ENCODE results near the gene DOCK8.

Gene DOCK8

DNA sequence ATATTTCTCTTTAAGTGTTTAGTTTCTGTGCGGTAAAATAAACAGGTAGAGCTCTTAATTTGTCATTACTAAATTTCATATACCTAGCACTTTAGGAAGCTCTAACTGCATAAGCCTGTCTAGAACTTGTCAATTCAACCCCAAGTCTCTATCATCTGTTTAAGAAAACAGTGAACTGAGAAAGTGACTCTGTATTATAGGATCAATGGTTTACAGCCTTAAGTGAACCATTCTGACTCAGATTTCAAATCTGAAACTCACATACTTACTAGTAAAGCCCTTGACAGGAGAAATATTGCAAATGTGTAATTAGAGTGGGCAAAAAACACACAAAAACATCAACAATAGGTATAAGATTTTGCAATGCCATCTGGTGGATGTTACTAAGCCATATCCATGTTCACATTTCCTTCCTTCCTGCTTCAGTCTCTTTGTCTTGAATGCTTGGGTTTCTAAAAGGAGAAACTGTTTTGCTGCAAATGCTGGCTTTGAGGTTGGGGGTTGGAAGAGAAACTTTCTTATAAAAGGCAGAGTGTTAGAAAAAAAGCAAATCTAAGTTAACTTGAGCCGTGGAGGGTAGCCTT, 101.8 kb downstream of the DOCK8 start:
- DNase-seq: no peak

DNA sequence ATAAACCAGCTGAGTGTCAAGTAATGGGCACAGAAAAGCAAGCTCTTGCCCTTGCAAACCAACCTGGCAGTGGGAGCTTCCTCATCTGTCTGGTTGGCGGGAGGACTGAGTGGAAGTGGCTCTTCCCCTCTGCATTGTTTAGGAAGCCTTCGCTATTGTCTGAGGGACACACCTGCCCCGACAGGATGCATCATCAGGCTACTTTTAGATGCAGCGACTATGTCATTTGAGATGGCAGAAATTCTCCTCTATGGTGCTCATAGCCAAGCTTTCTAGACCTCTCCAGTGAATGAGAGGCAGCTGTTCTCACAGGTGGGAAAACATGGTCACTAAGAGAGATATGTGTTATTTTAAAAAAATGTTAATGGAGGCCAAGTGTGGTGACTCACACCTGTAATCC, 104.0 kb downstream of the DOCK8 start:
- DNase-seq: no peak

DNA sequence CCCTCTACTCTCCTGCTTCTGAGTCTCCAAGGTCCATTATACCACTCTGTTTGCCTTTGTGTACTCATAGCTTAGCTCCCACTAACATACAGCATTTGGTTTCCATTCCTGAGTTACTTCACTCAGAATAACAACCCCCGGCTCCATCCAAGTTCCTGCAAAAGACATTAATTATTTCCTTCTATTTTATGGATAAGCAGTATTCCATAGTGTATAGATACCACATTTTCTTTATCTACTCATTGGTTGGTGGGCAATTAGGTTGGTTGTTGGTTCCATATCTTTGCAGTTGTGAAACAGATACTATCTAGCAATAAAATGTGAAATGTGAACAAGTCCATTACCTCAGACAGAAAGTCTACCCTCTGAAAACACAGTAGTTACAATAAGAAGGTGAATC, 110.3 kb downstream of the DOCK8 start:
- DNase-seq: no peak

DNA sequence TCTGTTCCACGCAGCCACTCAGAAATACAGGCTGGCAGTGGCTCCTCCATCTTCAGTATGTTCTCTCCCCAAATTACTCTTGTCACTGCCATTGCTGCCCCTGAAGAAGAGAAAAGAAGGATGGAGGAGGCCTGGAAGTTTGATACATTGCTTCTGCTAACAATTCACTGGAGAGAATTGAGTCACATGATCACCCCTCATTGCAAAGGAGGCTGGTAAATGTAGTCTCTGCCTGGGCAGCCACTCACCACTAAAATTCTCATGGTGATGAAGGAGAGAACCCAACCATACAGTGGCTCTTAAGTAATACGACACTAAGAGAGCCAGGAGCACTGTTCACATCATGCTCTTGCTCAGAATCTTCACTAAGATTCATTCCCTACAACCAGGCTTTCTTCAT, 112.0 kb downstream of the DOCK8 start:
- no peak for DNase-seq

DNA sequence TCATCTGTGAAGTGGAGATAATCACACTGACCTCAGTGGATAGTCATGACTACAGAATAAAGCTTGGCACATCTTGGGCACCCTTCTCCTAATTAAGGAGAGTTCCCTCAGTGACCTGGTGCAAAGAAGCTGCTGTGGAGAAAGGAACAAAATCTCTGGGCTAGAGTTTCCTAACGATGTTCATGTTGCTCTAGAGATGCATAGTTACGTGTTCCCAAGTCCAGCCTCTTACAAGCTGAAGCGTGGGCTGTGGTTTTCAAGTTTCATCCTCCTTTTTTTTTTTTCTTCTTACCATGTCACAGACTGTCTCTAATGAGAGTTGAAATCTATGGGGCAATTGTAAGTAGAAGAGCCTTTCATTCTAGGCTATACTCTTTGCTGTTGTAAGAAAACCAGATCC, 113.8 kb downstream of the DOCK8 start:
- DNase-seq: no peak

DNA sequence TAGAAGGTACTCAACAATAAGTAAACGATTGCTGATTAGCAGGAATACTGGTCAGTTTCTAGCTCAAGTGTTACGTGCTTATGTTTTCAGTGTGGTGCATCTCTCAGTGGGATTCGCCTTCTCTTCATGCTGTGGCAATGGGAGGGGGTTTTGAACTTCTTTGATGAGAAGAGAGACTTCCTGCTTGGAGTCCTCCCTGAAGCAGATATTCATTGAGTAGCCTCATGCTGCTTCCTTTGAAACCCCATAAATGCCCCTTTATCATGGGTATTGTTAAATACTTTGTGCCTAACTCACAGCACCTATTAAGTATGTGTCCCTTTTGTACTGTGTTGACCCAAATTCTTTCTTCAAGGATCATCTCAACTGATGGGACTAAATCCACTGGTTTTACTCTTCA, 116.5 kb downstream of the DOCK8 start:
- no peak for DNase-seq

DNA sequence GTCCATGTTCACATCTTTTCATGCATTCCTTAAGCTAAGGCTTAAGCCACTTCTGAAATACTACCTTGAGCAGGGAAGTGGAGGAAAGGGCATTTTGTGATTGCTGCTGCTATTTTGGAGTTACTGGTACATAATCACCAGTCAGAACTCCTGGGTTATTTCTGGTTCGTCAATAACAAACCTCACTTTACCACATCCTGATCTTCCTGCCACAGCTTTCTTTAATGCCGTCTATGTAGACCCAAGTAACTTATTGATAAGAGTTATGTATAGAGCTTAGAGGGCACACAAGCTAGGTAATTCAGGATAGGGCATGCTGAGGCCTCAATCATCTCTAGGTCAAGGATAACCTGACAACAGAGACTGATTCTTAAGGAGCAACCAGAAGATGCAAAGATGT, 120.7 kb downstream of the DOCK8 start:
- no peak for DNase-seq

DNA sequence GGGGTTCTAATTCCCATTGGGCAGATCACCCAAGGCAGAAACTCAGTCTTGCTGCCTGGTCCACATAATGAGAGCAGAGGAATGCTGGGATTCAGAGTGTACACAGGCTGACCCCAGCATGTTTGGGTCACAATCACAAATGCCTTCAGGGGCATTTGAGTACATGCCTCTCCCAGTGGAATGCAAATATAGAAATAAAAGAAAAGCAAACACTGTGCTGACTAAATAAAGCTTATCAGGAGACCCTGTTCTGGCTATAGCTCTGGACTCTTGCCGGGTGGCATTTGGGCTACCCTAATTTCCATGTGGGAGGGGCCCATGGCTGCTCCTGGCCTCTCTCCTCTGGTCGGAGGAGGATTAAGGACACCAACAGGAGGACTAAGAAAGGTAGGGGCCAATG, 121.4 kb downstream of the DOCK8 start:
- DNase-seq: no peak

DNA sequence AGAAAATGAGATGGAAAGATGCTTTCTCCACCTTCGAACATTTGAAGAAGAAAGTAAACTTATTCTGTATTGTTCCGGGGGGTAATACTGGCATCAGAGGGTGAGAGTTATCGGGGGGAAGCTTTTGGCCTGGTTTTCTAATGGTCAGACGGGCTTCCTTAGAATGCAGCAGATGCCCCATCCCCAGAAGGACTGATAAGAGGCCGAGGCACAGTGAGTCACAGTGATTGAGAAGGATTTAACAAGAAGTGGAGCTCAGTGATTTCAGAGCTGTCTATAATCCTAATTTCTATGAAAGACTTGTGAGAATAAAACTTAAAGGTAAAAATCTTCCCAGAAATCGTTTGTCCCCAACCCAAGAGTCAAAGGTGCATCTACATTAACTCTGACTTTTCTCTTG, 123.9 kb downstream of the DOCK8 start:
- no peak for DNase-seq

DNA sequence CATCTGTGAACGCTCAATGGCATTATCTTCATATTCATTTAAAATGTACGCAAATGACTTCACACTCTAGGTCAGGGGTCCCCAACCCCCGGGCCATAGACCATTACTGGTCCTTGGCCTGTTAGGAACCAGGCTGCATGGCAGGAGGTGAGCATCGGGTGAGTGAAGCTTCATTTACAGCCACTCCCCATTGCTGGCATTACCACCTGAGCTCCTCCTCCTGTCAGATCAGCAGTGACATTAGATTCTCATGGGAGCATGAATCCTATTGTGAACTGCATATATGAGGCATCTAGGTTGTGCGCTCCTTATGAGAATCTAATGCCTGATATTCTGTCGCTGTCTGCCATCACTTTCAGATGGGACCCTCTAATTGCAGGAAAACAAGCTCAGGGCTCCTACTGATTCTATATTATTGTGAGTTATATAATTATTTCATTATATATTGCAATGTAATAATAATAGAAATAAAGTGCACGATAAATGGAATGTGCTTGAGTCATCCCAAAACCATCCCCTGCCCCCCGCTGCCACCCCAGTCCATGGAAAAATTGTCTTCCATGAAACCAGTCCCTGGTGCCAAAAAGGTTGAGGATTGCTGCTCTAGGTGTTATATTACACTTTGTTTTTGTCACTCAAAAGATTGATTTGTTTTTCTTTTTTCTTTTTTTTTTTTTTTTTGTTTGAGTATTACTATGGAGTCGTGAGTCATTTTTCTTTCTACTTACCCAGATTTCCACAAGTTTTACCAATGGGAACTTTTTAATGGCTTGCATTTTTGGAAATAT, 127.2 kb downstream of the DOCK8 start:
- DNase-seq: no peak

DNA sequence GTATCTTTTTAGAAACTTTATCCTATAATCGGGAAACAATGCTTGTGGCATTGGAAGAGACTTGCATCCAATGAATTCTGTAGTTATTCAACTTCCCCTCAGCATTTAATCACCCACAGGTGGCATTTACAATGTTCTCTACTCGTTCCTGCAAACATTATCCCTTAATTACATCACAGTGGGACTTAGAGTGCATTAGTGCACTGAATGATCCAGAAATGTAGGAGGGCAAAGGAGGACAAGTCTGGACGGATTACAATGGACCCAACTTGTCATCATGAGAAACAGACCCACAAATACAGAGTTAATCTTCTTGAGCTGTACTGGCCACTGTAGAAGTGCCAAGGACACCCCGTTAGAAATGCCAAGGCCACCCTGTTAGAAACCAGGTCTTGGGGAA, 129.1 kb downstream of the DOCK8 start:
- no peak for DNase-seq

DNA sequence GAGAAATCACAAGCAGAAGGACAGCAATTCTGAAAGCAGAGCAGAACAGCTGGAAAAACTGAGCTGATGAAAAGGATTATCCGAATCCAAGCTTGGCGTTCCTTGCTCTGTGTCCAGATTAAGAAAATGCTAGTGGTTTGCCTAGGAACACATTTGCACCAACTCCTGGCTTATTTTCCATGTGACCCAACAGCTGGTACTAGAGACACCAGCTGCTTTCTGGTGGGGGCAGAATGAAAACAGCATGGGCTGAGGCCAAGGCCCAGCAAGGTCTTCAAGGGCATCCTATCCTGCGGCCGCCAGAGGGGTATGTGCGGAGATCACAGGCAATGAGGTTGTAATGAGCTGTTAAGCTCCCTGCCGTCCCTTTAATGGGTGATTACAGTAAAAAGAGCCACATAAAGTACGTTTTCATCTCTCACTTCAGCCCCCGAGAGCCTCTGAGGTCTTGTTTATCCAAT, 131.5 kb downstream of the DOCK8 start:
- DNase-seq: no peak

DNA sequence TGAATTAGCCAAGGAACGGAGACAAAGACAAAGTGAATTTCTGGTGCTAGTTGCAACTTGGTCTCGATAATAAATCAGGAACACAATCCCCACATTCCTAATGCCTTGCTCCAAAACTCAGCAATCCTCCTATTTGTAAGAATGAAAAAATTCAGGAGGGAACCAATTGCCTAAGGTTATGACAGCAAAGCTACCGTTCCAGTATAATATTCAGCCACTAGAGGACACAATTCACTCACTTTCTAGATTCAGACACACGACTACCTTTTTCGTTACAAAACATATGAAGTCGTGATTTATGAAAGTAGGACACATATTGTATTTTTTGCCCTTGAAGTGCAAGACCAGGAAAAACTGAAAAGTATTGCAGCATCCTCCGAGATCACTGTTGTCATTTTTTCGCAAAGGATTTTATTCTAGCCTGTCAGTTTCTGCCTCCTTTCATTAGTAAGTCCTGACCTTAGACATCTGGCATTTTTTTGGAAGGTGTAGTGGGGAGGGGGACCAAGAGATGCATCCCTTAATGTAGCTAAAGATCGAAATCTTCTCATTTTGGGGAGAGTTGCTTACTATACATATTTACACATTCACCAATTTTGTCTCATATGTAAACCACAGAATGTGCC, 133.1 kb downstream of the DOCK8 start:
- DNase-seq: no peak

DNA sequence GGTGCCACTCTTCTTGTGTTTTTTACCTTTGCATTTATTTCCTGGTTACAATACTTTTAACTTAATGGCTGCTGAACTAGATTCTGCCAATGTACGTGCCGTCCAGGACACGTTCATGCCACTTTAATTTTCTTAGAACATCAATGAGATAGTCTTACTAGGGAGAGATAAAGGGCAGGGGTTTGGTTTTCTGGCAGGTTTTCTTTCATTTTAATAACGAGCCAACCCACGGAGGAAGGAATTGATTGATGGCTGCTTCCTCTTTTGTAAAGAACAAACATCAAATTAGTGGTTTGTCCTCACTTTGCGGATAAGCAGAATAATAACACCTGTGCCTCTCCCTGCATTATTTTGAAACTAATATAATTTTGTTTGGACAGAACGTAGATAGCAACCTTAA, 135.7 kb downstream of the DOCK8 start:
- no peak for DNase-seq

DNA sequence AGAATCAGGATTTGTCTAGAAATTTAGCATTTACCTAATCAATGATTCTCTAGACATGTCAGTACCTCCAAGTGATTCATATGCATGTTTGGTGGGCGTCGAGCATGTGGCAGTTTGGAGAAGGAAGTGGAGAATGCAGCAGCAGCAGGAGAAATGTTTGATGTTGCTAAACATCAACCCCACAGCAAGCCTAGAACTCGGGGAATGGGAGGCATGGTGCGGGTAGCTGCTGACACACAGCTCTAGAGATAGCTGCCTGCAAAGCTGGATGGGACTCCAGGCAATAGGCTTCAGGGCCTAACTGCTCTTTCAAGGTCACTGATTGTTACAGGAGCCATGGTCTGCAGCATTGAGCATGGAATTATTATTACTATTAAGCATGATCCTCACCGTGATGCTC, 137.3 kb downstream of the DOCK8 start:
- DNase-seq: no peak

DNA sequence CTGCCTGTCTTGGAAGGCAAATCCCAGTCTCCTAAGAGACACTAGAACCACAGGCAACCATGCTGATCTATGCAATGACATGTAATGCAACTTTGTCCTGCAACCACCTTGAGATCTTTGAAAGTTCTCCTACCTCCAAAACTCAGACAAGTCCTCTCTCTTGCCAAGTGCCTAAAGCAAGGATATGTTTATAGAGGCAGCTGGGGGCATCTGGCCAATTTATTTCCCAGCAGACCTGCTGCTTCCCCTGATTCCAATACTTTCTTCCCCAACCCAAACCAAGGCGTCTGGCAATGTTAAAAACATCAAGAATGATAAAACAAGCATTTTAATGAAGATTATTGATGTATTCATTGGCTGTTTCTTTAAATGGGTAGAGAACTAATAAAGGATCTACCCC, 138.4 kb downstream of the DOCK8 start:
- no peak for DNase-seq

DNA sequence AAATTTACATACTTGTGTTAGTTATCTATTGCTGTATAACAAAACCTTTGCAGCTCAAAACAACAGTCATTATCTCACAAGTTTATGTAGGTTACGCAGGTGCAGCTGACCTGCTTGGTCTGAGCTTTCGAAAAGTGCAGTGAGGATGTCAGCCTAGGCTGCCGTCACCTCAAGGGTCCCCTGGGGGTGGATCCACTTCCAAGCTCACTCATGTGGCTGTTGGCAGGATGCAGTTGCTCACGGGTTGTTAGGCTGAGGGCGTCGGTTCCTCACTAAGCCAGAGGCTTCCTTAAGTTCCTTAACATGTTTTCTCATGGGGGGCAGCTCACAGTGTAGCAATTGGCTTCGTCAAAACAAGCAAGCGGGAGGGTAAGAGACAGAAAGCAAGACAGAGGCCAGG, 139.8 kb downstream of the DOCK8 start:
- no peak for DNase-seq

DNA sequence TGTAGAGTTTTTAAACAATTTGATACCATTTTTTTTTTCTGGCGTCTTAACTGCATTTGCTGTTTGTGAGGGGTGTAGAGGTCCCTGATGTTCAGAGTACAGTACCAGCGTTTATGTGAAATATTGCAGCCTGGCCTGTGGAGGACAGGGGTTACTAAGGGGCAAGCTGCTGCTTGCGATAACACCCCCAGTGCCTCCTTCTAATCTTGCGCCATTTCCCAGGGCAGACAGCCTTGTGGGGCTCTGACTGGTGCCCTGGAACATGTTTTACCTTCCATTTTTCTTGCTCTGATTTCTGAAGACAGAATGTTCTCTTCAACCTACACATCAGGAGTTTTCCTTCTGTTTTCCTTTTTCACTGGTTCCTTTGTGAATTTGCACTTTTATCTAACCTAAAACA, 142.9 kb downstream of the DOCK8 start:
- no peak for DNase-seq

DNA sequence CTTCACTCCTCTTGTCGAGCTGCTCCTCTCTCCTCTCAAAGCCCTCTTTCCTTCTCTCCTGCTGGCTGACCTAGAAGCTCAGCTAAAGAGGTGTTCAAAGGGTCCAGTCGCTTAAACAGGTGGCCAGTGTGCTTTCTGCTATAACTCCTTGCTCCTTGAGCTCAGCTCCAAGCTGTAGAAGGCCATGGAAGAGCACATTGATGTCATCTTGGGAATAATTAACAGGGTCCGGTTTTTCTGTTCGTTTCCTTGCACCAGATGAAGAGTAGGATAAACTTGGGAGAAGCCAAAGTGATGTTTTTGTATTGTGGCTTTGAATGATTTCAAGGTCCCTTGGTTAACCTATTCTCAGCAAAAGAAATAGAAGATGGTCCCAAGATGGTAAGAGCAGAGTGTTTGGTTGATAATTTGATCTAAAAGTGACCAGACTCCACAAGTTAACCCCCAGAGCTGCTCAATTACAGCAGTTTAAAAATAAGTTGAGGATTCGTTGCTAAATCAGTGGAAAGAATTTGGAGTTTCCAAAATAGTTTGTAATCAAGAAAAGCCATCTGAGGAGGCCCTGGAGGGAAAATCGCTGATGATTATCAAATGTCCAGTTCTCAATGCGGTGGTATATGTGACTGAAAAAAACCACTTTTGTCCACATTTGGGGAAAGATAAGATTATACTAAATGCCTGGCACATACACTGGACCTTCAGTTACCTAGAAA, 148.1 kb downstream of the DOCK8 start:
- DNase-seq: no peak

DNA sequence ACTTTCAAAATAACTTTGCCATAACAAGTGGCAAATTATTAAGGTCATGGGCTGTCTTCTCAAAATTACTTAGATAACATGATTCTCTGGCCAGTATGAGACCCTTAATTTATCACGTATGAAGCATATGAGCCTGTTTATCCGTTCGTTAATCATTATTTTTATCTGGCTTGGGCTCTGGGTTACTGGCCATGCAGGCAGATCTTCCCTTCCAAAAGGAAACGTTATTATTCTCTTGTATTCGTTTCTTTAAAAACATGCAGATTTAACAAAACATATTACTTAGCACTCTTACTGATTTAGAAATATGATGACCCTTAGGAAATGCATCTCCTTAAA, 148.6 kb downstream of the DOCK8 start:
- DNase-seq: no peak

DNA sequence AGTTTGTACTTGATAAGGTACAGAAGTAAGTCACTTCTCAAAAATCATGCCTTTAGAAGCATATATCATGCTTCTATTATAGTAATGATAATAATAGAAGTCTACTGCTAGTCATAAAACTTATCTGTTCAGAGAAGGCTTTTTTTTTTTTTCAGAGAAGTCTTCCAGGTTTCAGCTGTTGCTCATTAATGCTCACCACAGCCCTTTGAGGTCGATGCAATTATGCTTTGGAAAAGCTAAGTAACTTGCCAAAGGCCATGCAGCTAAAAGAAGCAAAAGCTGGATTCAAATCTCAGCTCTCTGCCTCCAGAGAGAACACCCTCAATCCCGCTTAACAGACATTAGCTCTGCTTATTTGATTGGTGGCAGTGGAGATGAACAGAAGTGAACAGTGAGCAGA, 150.8 kb downstream of the DOCK8 start:
- DNase-seq: no peak

DNA sequence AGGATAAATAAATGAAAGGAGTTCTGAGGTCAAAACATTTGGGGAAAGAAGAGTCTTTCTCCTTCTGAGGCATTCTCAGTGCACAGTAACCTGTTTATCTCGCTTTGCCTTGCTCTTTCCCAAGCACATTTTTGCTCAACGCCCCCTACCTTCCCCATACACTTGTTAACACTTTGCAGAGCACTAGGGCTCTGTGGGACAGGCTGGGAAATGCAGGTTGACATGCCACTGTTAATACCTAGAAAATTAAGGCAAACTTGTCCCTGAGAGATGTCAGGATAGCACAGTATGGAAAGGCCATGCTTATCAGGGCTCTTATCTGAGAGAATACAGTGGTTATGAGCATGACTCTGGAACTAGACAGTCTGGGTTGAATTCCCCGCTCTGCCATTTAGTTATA, 152.0 kb downstream of the DOCK8 start:
- no peak for DNase-seq

DNA sequence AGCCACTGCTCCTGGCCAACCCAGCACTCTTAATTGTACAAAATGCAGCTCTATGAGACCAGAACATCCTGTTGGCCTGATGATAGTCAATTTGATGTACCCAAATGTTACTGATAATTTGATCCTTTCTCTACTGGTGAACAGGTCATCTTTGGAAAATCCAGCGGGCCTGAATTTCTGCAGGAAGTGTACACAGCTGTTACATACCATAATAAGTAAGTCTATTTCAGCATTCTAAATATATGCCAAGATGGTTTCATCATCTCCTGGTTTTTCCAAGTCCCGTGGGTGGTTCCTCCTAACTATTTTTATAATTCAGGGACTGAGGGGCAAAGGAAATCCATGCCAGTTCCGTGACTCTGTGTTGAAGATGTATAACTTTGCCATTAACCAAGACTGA, 155.4 kb downstream of the DOCK8 start:
- DNase-seq: no peak

DNA sequence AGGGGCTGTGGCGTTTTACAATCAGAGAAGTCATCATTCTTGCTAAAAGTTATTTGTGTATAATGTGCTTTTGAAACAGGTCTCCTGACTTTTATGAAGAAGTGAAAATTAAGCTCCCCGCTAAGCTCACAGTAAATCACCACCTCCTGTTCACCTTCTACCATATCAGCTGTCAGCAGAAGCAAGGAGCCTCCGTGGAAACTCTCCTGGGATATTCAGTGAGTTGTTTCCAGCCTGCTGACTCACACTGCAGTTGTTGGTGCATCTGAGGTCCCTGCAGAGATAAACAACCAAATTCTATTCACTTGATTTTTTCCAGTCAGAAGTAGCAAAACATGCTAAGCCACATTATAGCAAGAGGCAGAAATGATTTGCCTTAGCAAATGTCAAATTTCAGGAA, 156.7 kb downstream of the DOCK8 start:
- DNase-seq: no peak
